PC-3 (cell line): ENCODE results near the gene NKX1-1. TPM values are rescaled to one million over a fixed set of nuclear protein-coding genes. Genes with fewer than 3 reads are reported as not detected.

Experiments
- ATAC-seq: fragments of 200-7000 bp; cut with Tn5 transposase; 2 replicates; pipeline ENCODE4 v1.9.1; 2020; ENCODE audit warnings: mild to moderate bottlenecking, moderate library complexity
- BruUV-seq: library from RNA; stranded (reverse); fragments of 400-500 nt; replicated peaks from 2 replicates; lab custom pipeline; 2021; lab: Mats Ljungman, UMichigan
- CTCF ChIA-PET: fragments of 300-600 bp; sonication (Branson Sonifier 250); formaldehyde crosslinking; loops from one replicate; lab custom pipeline; 2022; ENCODE audit warnings: antibody characterized with exemption; lab: Charles Lee
- POLR2A ChIA-PET: fragments of 300-600 bp; sonication (Branson Sonifier 250); formaldehyde crosslinking; loops from one replicate; lab custom pipeline; 2022; ENCODE audit warnings: antibody characterized with exemption; ENCODE audit not compliant: unreplicated experiment; lab: Charles Lee
- DNase-seq: peaks from one replicate; pipeline ENCODE4 v3.0.0-alpha.2; 2015
- H2AFZ ChIP-seq: fragments of 300-600 bp; sonication (generic); 2 replicates; pipeline ENCODE4 v1.6.0; 2016; ENCODE audit warnings: antibody characterized with exemption, low read length
- H3F3A ChIP-seq: fragments of 300-600 bp; sonication (generic); one replicate; pipeline ENCODE4 v1.6.0; 2017; ENCODE audit warnings: antibody characterized with exemption, low read length, control low read depth, mild to moderate bottlenecking; ENCODE audit not compliant: unreplicated experiment
- H3K27ac ChIP-seq: fragments of 300-600 bp; sonication (generic); 2 replicates; pipeline ENCODE4 v1.5.1; 2016; ENCODE audit warnings: mild to moderate bottlenecking, low read length
- H3K27me3 ChIP-seq: fragments of 300-600 bp; sonication (generic); 2 replicates; pipeline ENCODE4 v1.6.1; 2016; ENCODE audit warnings: low read length, mixed read lengths
- H3K36me3 ChIP-seq: fragments of 300-600 bp; sonication (generic); 2 replicates; pipeline ENCODE4 v1.6.1; 2016; ENCODE audit warnings: low read depth, mixed run types, low read length, mixed read lengths
- H3K4me1 ChIP-seq: fragments of 300-600 bp; sonication (generic); 2 replicates; pipeline ENCODE4 v1.5.1; 2016; ENCODE audit warnings: low read length; ENCODE audit not compliant: insufficient read depth
- H3K4me2 ChIP-seq: fragments of 300-600 bp; sonication (generic); 2 replicates; pipeline ENCODE4 v1.6.0; 2016; ENCODE audit warnings: low read length
- H3K4me3 ChIP-seq: fragments of 300-600 bp; sonication (generic); 2 replicates; pipeline ENCODE4 v1.5.1; 2016; ENCODE audit warnings: mild to moderate bottlenecking, low read length, mixed read lengths
- H3K79me2 ChIP-seq: fragments of 300-600 bp; sonication (generic); 2 replicates; pipeline ENCODE4 v1.6.1; 2017; ENCODE audit warnings: low read length, mixed read lengths
- H3K9ac ChIP-seq: fragments of 300-600 bp; sonication (generic); 2 replicates; pipeline ENCODE4 v1.6.0; 2016; ENCODE audit warnings: mild to moderate bottlenecking, low read length
- H3K9me2 ChIP-seq: fragments of 300-600 bp; sonication (generic); replicated peaks from 2 replicates; pipeline ENCODE4 v1.6.1; 2016; ENCODE audit warnings: mixed run types, low read length, mixed read lengths
- H3K9me3 ChIP-seq: fragments of 300-600 bp; sonication (generic); 2 replicates; pipeline ENCODE4 v1.6.1; 2016; ENCODE audit warnings: low read length, mixed read lengths
- H4K20me1 ChIP-seq: fragments of 300-600 bp; sonication (generic); 2 replicates; pipeline ENCODE4 v1.6.1; 2016; ENCODE audit warnings: low read length, mixed read lengths
- EZH2 ChIP-seq: fragments of 300-600 bp; sonication (generic); IDR thresholded peaks from one replicate; pipeline ENCODE4 v1.6.1; 2017; ENCODE audit warnings: antibody characterized with exemption, mild to moderate bottlenecking, low read length; ENCODE audit not compliant: unreplicated experiment
- EZH2phosphoT487 ChIP-seq: fragments of 300-600 bp; sonication (generic); IDR thresholded peaks from 2 replicates; pipeline ENCODE4 v1.6.1; 2018; ENCODE audit warnings: mild to moderate bottlenecking, antibody characterized with exemption, low read length, borderline replicate concordance
- intact Hi-C: fragments of 100-400 bp; cut with micrococcal nuclease; formaldehyde crosslinking; loops from 2 replicates; pipeline ENCODE4 v1.9.0; 2023
- total RNA-seq: library from RNA; depleted of rRNA; stranded (reverse); fragments of >200 nt; gene quantifications from 2 replicates; pipeline ENCODE4 v1.2.3, GENCODE V29; 2014
- TF ChIP-seq, protein P1 (sequence below): fragments of 300-600 bp; sonication (generic); conservative IDR thresholded peaks from 2 replicates; pipeline ENCODE4 v1.5.1; 2017; ENCODE audit warnings: antibody characterized with exemption, low read depth, mild to moderate bottlenecking, low read length

NKX1-1 gene
- total RNA-seq, 1 experiment from 2014 or later = not detected

- no TSS peak for BruUV-seq
- intact Hi-C loops = no loop called here
- H3K4me1 ChIP-seq = no peaks in the 10 kb centered on the region
- ATAC-seq = no peak
- no peaks in the 10 kb centered on the region for H4K20me1 ChIP-seq
- no peaks in the 10 kb centered on the region for H3K79me2 ChIP-seq
- no peak for DNase-seq
- H3K9me2 ChIP-seq = no peaks in the 10 kb centered on the region
- ChIA-PET POLR2A (no interaction called here), CTCF (no interaction called here)
- no peak overlapping the region for H3K4me2 ChIP-seq
- H2AFZ ChIP-seq = no peak overlapping the region
- no peaks in the 10 kb centered on the region for H3F3A ChIP-seq
- no peaks in the 10 kb centered on the region for H3K36me3 ChIP-seq
- no peak overlapping the region for H3K9ac ChIP-seq
- no peaks in the 10 kb centered on the region for H3K27me3 ChIP-seq
- no peak overlapping the region for H3K27ac ChIP-seq
- TF ChIP-seq EZH2 (no peak), EZH2phosphoT487 (no peak)
- TF ChIP-seq, protein P1, sequence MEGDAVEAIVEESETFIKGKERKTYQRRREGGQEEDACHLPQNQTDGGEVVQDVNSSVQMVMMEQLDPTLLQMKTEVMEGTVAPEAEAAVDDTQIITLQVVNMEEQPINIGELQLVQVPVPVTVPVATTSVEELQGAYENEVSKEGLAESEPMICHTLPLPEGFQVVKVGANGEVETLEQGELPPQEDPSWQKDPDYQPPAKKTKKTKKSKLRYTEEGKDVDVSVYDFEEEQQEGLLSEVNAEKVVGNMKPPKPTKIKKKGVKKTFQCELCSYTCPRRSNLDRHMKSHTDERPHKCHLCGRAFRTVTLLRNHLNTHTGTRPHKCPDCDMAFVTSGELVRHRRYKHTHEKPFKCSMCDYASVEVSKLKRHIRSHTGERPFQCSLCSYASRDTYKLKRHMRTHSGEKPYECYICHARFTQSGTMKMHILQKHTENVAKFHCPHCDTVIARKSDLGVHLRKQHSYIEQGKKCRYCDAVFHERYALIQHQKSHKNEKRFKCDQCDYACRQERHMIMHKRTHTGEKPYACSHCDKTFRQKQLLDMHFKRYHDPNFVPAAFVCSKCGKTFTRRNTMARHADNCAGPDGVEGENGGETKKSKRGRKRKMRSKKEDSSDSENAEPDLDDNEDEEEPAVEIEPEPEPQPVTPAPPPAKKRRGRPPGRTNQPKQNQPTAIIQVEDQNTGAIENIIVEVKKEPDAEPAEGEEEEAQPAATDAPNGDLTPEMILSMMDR = no peak
- H3K4me3 ChIP-seq = no peak overlapping the region
- H3K9me3 ChIP-seq = no peaks in the 10 kb centered on the region
Observed at GRCh38 chr4:1378559-1379231, 27.5 kb downstream of the NKX1-1 start.

DNA sequence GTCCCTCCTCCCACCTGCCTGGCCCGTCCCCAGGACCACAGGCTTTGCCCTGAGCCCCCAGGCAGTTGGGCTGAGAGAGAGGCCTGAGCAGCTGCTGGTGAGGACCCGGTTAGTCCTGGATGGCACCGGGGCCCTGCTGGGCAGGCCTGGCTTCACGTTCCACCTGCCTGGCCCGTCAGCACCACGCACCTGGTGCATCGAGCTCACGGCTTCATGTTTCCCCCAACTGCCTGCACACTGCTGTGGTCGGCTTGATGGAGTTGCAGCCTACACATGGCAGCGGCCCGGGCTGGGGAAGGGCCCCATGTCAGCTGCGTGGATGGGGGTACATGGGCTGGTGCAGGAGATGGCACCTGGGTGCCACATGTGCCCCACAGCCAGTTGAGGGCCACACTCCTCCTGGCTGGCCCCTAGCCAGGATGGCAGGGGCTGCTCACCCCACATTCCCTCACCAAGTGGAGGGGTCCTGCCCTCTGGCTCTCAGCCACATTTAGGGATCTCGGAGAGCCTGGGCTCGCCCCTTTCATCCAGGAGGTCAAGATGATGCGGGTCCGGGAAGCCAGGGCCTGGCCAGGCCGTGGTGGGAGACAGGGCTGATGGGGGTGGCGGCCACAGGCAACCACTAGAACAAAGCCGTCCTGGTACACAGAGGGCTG is 28.5 kb downstream of the NKX1-1 start:
- Histone ChIP-seq H3K9ac (no peak overlapping the region), H3K79me2 (no peaks in the 10 kb centered on the region), H3K9me2 (no peaks in the 10 kb centered on the region)

More for the DNA sequence above, 28.5 kb downstream of the NKX1-1 start:
- H2AFZ ChIP-seq = no peak overlapping the region
- BruUV-seq = no TSS peak
- POLR2A ChIA-PET = no interaction called here
- H3F3A ChIP-seq = no peaks in the 10 kb centered on the region
- no peaks in the 10 kb centered on the region for H3K4me1 ChIP-seq
- H3K4me2 ChIP-seq = no peak overlapping the region
- TF ChIP-seq, protein P1 = no peak
- TF ChIP-seq EZH2phosphoT487 (no peak), EZH2 (no peak)
- no peak for DNase-seq
- no peak for ATAC-seq
- H3K27me3 ChIP-seq = no peaks in the 10 kb centered on the region
- intact Hi-C loops = no loop called here
- CTCF ChIA-PET = no interaction called here
- H3K4me3 ChIP-seq = no peak overlapping the region
- no peak overlapping the region for H3K27ac ChIP-seq
- H3K9me3 ChIP-seq = no peaks in the 10 kb centered on the region
- H4K20me1 ChIP-seq = no peaks in the 10 kb centered on the region
- no peaks in the 10 kb centered on the region for H3K36me3 ChIP-seq
